Smooth muscle cell of the coronary artery (primary cell): ENCODE results near the gene COQ8A. TPM values are rescaled to one million over a fixed set of nuclear protein-coding genes. Genes with fewer than 3 reads are reported as not detected.

Experiments
- total RNA-seq: library from RNA; depleted of rRNA; stranded (reverse); fragments of >200 nt; gene quantifications from 2 replicates; pipeline ENCODE4 v1.2.3, GENCODE V29; 2014; ENCODE audit warnings: low replicate concordance

Gene COQ8A
- total RNA-seq, result 4.3 and 20.1 TPM in 2 replicates

DNA sequence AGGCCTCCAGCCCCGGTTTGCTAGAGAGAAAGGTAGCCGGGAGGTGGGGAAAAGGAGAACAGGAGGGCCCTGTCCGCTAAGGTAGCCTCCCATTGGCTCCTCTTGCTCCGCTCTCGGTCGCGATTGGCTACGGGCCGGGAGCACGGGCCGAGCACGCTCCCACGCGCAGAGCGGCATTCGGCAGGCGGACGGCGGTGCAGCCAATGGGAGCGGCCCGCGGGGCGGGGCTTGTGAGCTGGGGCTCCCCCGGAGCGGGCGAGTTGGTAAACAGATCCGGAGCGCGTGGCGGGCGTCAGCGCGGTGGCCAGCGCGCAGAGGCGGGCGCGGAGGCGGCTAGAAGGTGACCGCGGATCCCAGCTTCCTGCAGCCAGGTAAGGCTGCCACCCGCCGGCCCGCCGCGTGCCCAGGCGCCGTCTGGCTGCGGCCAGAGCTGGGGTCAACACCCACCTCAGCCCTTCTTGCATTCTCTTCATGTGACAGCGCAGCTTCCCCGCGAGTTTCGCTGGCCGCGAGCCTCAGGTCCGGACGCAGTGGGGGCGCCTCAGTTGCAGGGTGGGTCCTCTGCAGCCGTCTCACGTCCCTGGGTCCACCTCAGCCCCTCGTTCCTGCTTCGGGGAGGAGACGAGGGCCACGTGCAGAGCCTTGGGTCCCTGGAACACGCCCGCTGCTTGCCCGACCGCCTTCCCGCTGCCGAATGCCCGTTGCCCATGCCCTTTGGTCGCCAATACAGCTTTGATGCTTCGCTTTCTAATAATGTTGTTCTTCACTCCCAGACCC, at the start of gene COQ8A:
Gene COQ8A, plus strand, starts transcription at position 266 of the 777 bp plus-strand sequence. CDS start 21,092 bp downstream, outside the sequence.

Other genes with a start within 250 kb of the COQ8A start
- gene ITPKB, start 201.0 kb upstream of the COQ8A start, total RNA-seq, result 2.8 and 5.3 TPM in 2 replicates
- 9.6 and 30.0 TPM in 2 replicates for gene PSEN2, start 69.7 kb upstream of the COQ8A start, total RNA-seq